Measurements from ENCODE around the gene ECE2. TPM values are rescaled to one million over a fixed set of nuclear protein-coding genes. Genes with fewer than 3 reads are reported as not detected.
A peak's percentile ranks its signal among the peaks of the same experiment; 100 is the strongest.

Gene ECE2
- total and polyA plus RNA-seq, 10 of the 15 experiments (the other 5 are each of a cell fraction or from before 2014, with no cell fraction given), result not detected

- 0 out of 2 replicates have a peak, but pooled peaks have one; percentile 34 for TF ChIP-seq IKZF1 (conservative IDR thresholded peaks at IDR 0.05)
- 0 out of 2 replicates have a peak, but pooled peaks have one; percentile 23 for TF ChIP-seq DPF2 (IDR thresholded peaks at IDR 0.05)
- no peak for TF ChIP-seq RAD21 (IDR thresholded peaks at IDR 0.05; ENCODE audit: insufficient read depth, low read depth, low read length)
- TF ChIP-seq YY1 (IDR thresholded peaks at IDR 0.05; ENCODE audit: low read depth, low read length), result no peak
- 0 out of 2 replicates have a peak, but pooled peaks have one; percentile 33 for TF ChIP-seq RB1 (IDR thresholded peaks at IDR 0.05; ENCODE audit: borderline replicate concordance)
- no peak for TF ChIP-seq FOXK2 (IDR thresholded peaks at IDR 0.05)
- peak in 1 of 2 experiments; percentile 71; a peak in 2 of 4 replicates for TF ChIP-seq BHLHE40 (IDR thresholded peaks at IDR 0.05; ENCODE audit: borderline replicate concordance in 1 of 2, low read depth in 2 of 2, low read length in 1 of 2)
- no peak for TF ChIP-seq CHD1 (IDR thresholded peaks at IDR 0.05; ENCODE audit: low read depth, low read length)
Measured at GRCh38 chr3:184229394-184230080, 46.3 kb upstream of the ECE2 start, which contains the start of gene VWA5B2 (continued).

DNA sequence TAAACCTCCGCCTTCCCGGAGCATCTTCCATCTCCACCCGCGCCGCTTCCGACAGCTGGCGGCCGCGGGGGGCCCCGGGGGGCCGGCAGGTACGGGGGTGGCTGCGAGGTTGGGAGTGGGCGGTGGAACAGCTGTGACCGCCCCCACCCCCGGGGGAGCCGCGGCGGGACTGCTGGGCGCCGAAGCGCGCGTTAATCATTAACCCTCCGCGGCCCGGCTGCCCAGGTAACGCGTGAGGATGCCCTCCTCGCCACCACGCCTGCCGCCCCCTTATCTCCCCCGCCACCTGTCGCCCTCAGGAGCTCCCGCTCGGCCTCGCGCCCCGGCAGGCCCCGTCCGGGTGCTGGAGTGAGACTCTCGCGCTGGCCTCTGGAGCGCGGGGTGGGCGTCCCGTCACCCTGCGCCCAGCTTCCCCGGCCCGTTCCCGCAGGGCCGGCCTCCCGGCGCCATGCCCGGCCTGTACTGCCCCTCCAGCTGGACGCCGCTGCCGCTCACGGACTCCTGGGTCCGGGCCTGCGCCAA, 45.7 kb upstream of the ECE2 start:
- peaks cover 16 to 18% of the 10 kb centered on the region in 2 experiments for H3K27me3 ChIP-seq (replicated peaks in 1 of 2; ENCODE audit: control insufficient read depth in 2 of 2, insufficient read depth in 2 of 2, low read length in 1 of 2)
- intact Hi-C loops (cut with micrococcal nuclease; ENCODE audit: unreplicated experiment), result no loop called here
- no peak overlapping the region for H2AFZ ChIP-seq (ENCODE audit: control insufficient read depth, low read depth, low read length)
- H3K79me2 ChIP-seq (ENCODE audit: control insufficient read depth, insufficient read depth, low read length), result no peaks in the 10 kb centered on the region
- peak overlapping the region; percentile 29; the same call in 1 of the 2 replicates for H3K4me3 ChIP-seq
- H3K36me3 ChIP-seq (ENCODE audit: control insufficient read depth in 2 of 2, insufficient read depth in 2 of 2, low read length in 1 of 2), result no peaks in the 10 kb centered on the region
- H3K9me3 ChIP-seq (replicated peaks; ENCODE audit: control insufficient read depth, insufficient read depth, low read length), result no peaks in the 10 kb centered on the region
- ATAC-seq (peak; percentile 3; the same call in 1 of the 3 replicates), DNase-seq (ENCODE audit: low read depth, low spot score) (no peak), FAIRE-seq (no peak)
- no peaks in the 10 kb centered on the region for H3K4me1 ChIP-seq (ENCODE audit: control insufficient read depth, insufficient read depth, low read length)
- RAD21 ChIA-PET (ENCODE audit: unreplicated experiment), result interaction anchor here (1.0 to 1.1 kb wide), 2 partner anchors 10 to 334 kb away, joined by 4 read pairs; no protein-coding TSS in a partner anchor
- SMC1A ChIA-PET (ENCODE audit: uncharacterized antibody, unreplicated experiment), result no interaction called here
- TF ChIP-seq CBX5 (IDR thresholded peaks at IDR 0.05; ENCODE audit: low read depth) (no peak), LARP7 (IDR thresholded peaks at IDR 0.05) (0 out of 2 replicates have a peak, but pooled peaks have one; percentile 15), SRF (IDR thresholded peaks at IDR 0.05; ENCODE audit: low read depth in 2 of 2, low read length in 2 of 2) (no peak), ZNF217 (IDR thresholded peaks at IDR 0.05) (no peak), SUZ12 (IDR thresholded peaks at IDR 0.05; ENCODE audit: unreplicated experiment) (peak; percentile 34), BHLHE40 (IDR thresholded peaks at IDR 0.05; ENCODE audit: borderline replicate concordance in 1 of 2, low read depth in 2 of 2, low read length in 1 of 2) (peak in 1 of 2 experiments; percentile 35; a peak in 1 of 4 replicates)
- TF ChIP-seq, protein P1, sequence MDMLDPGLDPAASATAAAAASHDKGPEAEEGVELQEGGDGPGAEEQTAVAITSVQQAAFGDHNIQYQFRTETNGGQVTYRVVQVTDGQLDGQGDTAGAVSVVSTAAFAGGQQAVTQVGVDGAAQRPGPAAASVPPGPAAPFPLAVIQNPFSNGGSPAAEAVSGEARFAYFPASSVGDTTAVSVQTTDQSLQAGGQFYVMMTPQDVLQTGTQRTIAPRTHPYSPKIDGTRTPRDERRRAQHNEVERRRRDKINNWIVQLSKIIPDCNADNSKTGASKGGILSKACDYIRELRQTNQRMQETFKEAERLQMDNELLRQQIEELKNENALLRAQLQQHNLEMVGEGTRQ (IDR thresholded peaks at IDR 0.05; ENCODE audit: borderline replicate concordance, low read depth, low read length), result no peak
- H3K9ac ChIP-seq (ENCODE audit: control insufficient read depth, insufficient read depth, low read length), result no peak overlapping the region
- POLR2A ChIA-PET, result interaction anchor here (0.7 kb wide), 1 partner anchor 45 kb away, joined by 5 read pairs; no protein-coding TSS in a partner anchor
- WGBS (ENCODE audit: insufficient coverage, insufficient replicate concordance, low lambda C conversion rate, missing lambda C conversion rate), result under 1% methylated on average over 21 of the region's 61 CpGs
- CTCF ChIA-PET, result no interaction called here
- no TSS peak for BruUV-seq (replicated peaks)
- H3K4me2 ChIP-seq (ENCODE audit: control insufficient read depth, insufficient read depth), result peak overlapping the region; percentile 77; the same call in 1 of the 2 replicates
- no peak overlapping the region for H3K27ac ChIP-seq (ENCODE audit: control insufficient read depth, insufficient read depth)
- in situ Hi-C loops (cut with MboI), result no loop called here
- H4K20me1 ChIP-seq (ENCODE audit: control insufficient read depth, insufficient read depth), result no peaks in the 10 kb centered on the region
